NB4 (cell line): Measurements from ENCODE around the gene PTGDS.
A peak's percentile ranks its signal among the peaks of the same experiment; 100 is the strongest.
"Not testable (repeated sequence)": the region's sequence is repeated elsewhere in the genome, so short reads cannot be mapped to it uniquely, and the experiment has no call there.

Source experiments
- CTCF ChIP-seq: IDR thresholded peaks from one replicate; pipeline ENCODE4 v1.5.1; 2012; ENCODE audit warnings: low read depth, low read length
- MYC ChIP-seq: IDR thresholded peaks from 2 replicates; pipeline ENCODE4 v1.6.1; 2011; ENCODE audit warnings: low read depth, low read length
- POLR2A ChIP-seq: IDR thresholded peaks from 2 replicates; pipeline ENCODE4 v1.6.1; 2011; ENCODE audit warnings: mild to moderate bottlenecking; ENCODE audit not compliant: insufficient read length; ENCODE audit errors: extremely low read depth

DNA sequence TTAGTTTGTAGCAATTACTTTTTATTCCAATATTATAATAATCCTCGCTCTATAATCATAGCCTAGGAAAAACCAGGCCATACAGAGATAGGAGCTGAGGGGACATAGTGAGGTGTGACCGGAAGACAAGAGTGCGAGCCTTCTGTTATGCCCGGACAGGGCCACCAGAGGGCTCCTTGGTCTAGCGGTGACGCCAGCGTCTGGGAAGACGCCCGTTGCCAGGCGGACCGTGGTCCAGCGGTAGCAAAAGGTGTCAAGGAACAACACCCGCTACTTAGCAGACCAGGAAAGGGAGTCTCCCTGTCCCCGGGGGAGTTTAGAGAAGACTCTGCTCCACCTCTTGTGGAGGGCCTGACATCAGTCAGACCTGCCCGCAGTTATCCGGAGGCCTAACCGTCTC is 27.0 kb downstream of the PTGDS start:
- TF ChIP-seq CTCF = peak; percentile 9
- TF ChIP-seq POLR2A, MYC: not testable (repeated sequence)
